HFFc6 (cell line): ENCODE measurements around the gene IL1RN. TPM values are rescaled to one million over a fixed set of nuclear protein-coding genes. Genes with fewer than 3 reads are reported as not detected.

ENCODE experiments used
- DNase-seq: peaks from one replicate; pipeline ENCODE4 v3.0.0-alpha.2; 2018
- H3K27ac Mint-ChIP-seq: 2 replicates; pipeline ENCODE4 v1.8.0; 2020; ENCODE audit warnings: mild to moderate bottlenecking, mixed read lengths
- H3K27me3 Mint-ChIP-seq: 2 replicates; pipeline ENCODE4 v1.8.0; 2021; ENCODE audit warnings: mild to moderate bottlenecking, moderate library complexity, mixed read lengths; ENCODE audit not compliant: insufficient read depth
- H3K36me3 Mint-ChIP-seq: 2 replicates; pipeline ENCODE4 v1.8.0; 2021; ENCODE audit warnings: low read depth, mixed read lengths
- H3K4me1 Mint-ChIP-seq: 2 replicates; pipeline ENCODE4 v1.8.0; 2020; ENCODE audit warnings: low read depth, mixed read lengths
- H3K4me3 Mint-ChIP-seq: 2 replicates; pipeline ENCODE4 v1.8.0; 2020; ENCODE audit warnings: mild to moderate bottlenecking, moderate library complexity, mixed read lengths
- H3K9me3 Mint-ChIP-seq: 2 replicates; pipeline ENCODE4 v1.8.0; 2020; ENCODE audit warnings: mild to moderate bottlenecking, mixed read lengths
- total RNA-seq, 6 experiments: library from RNA; stranded (reverse); fragmentation: NEBNext Ultra II Directional; extraction: Animal tissue kit (Norgen Biotek cat#: 25700); gene quantifications; 2 replicates in 1 of 6; 3 replicates in 5 of 6; pipeline ENCODE4 v1.2.3, GENCODE V29; 2021
- TF ChIP-seq, protein P1 (sequence below): fragments of 200-600 bp; sonication (generic); IDR thresholded peaks from 2 replicates; pipeline ENCODE4 v1.5.0; 2021; ENCODE audit warnings: antibody characterized with exemption, mild to moderate bottlenecking

IL1RN gene
- total RNA-seq, 6 experiments from 2014 or later, result not detected

DNA sequence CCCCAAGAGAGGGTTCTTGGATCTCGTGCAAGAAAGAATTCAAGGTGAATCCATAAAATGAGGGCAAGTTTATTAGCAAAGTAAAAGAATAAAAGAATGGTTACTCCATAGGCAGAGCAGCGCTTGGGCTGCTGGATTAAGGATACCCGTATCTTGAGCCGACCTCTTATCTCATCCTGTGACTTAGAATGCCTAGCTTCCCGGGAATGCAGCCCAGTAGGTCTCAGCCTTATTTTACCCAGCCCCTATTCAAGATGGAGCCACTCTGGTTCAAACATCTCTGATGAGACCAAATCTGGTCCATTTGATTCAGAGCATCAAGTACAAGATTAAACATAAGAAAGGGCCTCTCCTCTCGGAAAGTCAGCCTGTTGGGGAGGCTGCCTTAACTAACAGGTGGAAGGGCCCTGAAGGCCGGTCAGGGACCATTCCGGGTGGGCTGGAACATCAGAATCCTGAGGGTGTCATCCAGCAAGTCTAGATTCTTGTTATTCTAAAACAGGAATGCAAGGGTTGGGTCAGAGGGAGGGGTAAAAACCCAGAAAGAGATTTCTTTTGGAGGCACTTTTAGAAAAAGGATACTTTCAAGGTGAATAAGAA is 52.1 kb downstream of the IL1RN start:
- TF ChIP-seq, protein P1, sequence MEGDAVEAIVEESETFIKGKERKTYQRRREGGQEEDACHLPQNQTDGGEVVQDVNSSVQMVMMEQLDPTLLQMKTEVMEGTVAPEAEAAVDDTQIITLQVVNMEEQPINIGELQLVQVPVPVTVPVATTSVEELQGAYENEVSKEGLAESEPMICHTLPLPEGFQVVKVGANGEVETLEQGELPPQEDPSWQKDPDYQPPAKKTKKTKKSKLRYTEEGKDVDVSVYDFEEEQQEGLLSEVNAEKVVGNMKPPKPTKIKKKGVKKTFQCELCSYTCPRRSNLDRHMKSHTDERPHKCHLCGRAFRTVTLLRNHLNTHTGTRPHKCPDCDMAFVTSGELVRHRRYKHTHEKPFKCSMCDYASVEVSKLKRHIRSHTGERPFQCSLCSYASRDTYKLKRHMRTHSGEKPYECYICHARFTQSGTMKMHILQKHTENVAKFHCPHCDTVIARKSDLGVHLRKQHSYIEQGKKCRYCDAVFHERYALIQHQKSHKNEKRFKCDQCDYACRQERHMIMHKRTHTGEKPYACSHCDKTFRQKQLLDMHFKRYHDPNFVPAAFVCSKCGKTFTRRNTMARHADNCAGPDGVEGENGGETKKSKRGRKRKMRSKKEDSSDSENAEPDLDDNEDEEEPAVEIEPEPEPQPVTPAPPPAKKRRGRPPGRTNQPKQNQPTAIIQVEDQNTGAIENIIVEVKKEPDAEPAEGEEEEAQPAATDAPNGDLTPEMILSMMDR, result no peak
- Mint-ChIP-seq H3K9me3 (no peaks in the 10 kb centered on the region), H3K27ac (no peak overlapping the region), H3K4me3 (no peak overlapping the region), H3K4me1 (no peaks in the 10 kb centered on the region), H3K36me3 (no peaks in the 10 kb centered on the region), H3K27me3 (peaks cover 12% of the 10 kb centered on the region; the same call in 1 of the 2 replicates)
- no peak for DNase-seq

DNA sequence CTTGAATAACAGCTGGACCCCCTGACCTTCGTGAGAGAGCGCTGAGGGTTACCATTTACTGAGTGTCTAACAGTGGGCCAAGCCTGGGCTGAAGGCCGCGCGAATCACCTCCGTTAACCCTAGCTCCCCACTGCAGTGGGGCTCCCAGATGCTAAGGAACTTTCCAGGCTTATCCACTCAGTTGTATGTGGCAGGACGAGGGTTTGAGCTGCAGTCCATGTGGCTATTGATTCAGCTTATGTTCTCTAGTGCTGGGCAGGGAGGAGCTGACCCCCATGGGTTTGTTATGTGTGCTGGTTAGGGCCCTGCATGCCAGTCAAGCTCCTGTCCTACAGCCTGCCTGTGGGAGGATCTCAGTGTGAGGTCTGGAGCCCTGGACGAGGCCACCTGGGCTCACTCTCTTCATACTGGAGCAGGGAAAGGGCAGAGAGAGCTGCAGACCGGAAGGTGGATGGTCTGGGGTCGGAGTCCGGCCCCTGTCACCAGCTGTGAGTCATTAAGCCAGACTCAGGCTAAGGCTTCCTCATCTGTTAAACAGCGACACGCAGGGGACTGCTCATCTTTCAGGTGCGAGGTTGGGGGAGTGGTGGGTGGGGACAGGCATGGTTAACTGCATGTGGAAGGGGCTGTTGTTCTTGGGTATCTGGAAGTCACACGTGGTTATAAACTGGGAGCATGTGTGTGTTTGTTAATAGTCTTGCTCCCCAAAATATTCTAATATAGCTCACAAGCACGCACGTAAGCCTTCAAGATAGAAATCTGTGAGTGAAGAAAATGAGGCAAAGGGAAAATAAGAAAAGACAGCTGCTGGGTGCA is 52.9 kb downstream of the IL1RN start:
- no peak overlapping the region for H3K27ac Mint-ChIP-seq
- TF ChIP-seq, protein P1, result no peak

DNA sequence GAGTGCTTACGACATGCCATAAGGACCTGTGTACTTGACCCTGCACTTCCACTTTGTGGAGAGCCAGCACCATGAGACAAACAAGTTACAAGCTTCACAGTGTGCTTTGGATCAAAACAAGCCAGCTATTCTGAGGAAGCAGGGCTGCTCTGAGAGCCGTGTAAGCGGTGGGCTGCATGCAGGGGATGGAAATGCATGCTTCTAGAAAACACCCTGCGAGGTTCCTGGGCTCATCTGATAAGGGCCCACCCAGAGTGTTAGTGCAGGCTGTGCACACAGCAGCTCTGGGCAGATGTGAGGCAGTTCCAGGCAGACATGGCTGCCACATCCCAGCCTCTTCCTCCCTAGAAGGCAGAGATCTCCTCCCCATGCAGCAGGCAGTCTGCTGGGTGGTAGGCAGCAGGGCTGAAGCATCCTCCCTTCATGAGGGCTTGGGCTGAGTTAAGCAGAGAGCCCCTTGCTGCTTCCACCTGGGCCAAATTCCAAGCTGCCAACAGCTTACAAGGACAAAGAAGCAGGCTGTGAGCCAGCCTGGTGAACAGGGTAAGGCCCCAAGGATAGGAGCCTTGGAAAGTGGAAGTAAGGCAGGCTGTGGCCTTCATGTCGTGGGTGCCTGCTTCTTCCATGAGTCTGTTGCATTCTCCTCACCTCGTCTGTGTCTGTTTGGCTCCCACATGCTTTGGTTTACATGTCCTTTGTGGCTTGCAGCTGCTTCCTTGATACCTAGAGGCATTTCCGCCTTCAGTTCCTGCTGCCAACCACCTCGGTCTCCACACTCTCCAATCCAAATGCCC is 54.1 kb downstream of the IL1RN start:
- TF ChIP-seq, protein P1, result no peak

More for the DNA sequence above, 52.9 kb downstream of the IL1RN start:
- no peaks in the 10 kb centered on the region for H3K36me3 Mint-ChIP-seq
- H3K4me1 Mint-ChIP-seq, result no peaks in the 10 kb centered on the region
- H3K27me3 Mint-ChIP-seq, result peaks cover 12% of the 10 kb centered on the region; the same call in 1 of the 2 replicates
- DNase-seq, result no peak
- no peaks in the 10 kb centered on the region for H3K9me3 Mint-ChIP-seq
- H3K4me3 Mint-ChIP-seq, result no peak overlapping the region

DNA sequence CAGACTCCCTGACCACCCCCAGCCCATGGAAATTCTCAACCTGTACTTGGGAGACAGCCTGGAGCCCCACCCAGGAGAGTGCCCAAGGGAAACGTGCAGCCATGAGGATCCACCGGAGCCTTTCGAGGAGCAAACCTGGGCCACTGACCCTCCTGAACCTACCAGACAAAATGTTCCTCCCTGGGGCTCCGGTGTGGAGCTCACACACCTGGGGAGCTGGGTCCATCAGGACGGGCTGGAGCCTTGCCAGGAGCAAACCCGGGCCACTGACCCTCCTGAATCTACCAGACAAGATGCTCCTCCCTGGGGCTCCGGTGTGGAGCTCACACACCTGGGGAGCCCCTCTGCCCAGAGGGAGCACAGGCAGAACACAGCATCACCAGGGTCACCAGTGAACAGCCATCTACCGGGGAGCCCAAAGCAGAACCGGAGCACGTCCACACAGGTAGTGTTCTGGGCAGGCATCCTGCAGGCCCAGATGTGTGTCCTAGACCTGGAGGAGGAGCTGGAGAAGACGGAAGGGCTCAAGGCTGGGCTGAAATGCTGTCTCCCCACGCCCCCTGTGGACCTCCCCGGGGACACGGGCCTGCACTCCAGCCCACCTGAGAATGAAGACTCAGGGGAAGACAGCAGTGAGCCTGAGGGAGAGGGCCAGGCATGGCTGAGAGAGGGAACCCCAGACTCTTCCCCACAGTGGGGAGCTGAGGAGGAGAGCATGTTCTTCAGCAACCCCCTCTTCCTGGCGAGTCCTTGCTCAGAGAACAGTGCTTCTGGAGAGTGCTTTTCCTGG is 55.3 kb downstream of the IL1RN start:
- H3K4me3 Mint-ChIP-seq, result no peak overlapping the region
- H3K27ac Mint-ChIP-seq, result no peak overlapping the region
- TF ChIP-seq, protein P1, result no peak
- H3K36me3 Mint-ChIP-seq, result no peaks in the 10 kb centered on the region
- no peak for DNase-seq
- no peaks in the 10 kb centered on the region for H3K4me1 Mint-ChIP-seq
- H3K27me3 Mint-ChIP-seq, result peaks cover 20% of the 10 kb centered on the region
- H3K9me3 Mint-ChIP-seq, result no peaks in the 10 kb centered on the region

More for the DNA sequence above, 54.1 kb downstream of the IL1RN start:
- H3K27me3 Mint-ChIP-seq, result peaks cover 20% of the 10 kb centered on the region
- no peaks in the 10 kb centered on the region for H3K36me3 Mint-ChIP-seq
- no peaks in the 10 kb centered on the region for H3K9me3 Mint-ChIP-seq
- H3K4me1 Mint-ChIP-seq, result no peaks in the 10 kb centered on the region
- no peak for DNase-seq
- no peak overlapping the region for H3K4me3 Mint-ChIP-seq
- H3K27ac Mint-ChIP-seq, result no peak overlapping the region

DNA sequence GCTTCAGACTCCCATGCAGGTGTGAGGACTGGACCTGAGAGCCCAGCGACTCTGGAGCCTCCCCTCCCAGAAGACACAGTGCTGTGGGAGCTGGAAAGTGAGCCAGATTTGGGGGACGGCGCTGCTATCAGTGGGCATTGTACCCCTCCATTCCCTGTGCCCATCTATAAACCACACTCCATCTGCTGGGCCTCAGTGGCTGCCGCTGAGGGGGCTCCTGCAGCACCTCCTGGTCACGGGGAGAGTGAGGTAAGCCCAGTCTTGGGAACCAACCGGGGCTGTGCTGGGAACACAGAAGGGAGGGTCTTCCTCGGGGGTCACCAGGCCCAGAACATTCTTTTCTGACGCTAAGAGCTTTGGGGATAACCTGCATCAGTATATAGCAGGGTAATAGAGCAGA is 55.9 kb downstream of the IL1RN start:
- H3K4me1 Mint-ChIP-seq, result no peaks in the 10 kb centered on the region
- H3K27me3 Mint-ChIP-seq, result peaks cover 20% of the 10 kb centered on the region
- no peak overlapping the region for H3K4me3 Mint-ChIP-seq
- DNase-seq, result no peak
- no peaks in the 10 kb centered on the region for H3K36me3 Mint-ChIP-seq
- no peaks in the 10 kb centered on the region for H3K9me3 Mint-ChIP-seq
- TF ChIP-seq, protein P1, result no peak
- H3K27ac Mint-ChIP-seq, result no peak overlapping the region
